GM19043 (cell line): Measurements from ENCODE around the gene TRIM46.
"Not testable (repeated sequence)": the region's sequence is repeated elsewhere in the genome, so short reads cannot be mapped to it uniquely, and the experiment has no call there.

Source experiments
- ATAC-seq: cut with Tn5 transposase; IDR thresholded peaks from one replicate; pipeline ENCODE4 v1.9.1; 2021; ENCODE audit warnings: low read depth; ENCODE audit not compliant: unreplicated experiment

The TRIM46 gene

GRCh38 chr1:155200920-155201319 is 27.3 kb downstream of the TRIM46 start:
- ATAC-seq: no peak

GRCh38 chr1:155202198-155202597 is 28.5 kb downstream of the TRIM46 start:
- no peak for ATAC-seq

GRCh38 chr1:155202731-155203515 is 29.3 kb downstream of the TRIM46 start:
- no peak for ATAC-seq

GRCh38 chr1:155205035-155205434 is 31.4 kb downstream of the TRIM46 start:
- no peak for ATAC-seq

DNA sequence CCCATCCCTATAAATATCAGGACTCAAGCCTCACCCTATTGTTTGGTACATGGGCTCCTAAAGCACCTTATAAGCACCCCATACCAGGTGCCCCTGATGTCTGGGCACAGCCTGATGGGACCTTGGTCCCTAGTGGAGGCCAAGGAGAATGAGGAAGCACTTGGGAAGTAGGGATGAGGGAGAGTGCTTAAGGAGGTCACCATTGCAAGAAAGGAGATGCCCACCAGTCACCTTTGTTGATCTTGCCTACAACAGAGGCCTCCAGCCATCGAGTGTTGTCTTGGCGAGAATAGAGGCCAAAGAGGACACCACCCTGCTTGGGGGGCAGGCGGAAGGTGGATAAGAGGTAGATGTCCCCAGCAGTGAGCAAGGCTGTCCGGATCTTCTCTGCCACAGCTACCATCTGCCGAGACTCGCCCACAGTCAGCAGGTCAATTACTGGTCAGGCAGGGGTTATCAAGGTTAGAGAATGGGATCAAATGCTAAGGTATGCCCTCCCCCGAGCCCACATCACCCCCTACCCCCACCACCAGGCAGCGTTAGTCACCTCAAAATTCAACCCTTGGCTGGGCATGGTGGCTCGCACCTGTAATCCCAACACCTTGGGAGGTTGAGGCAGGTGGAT is 32.4 kb downstream of the TRIM46 start:
- ATAC-seq: no peak

GRCh38 chr1:155206891-155207805 is 33.5 kb downstream of the TRIM46 start:
- no peak for ATAC-seq

DNA sequence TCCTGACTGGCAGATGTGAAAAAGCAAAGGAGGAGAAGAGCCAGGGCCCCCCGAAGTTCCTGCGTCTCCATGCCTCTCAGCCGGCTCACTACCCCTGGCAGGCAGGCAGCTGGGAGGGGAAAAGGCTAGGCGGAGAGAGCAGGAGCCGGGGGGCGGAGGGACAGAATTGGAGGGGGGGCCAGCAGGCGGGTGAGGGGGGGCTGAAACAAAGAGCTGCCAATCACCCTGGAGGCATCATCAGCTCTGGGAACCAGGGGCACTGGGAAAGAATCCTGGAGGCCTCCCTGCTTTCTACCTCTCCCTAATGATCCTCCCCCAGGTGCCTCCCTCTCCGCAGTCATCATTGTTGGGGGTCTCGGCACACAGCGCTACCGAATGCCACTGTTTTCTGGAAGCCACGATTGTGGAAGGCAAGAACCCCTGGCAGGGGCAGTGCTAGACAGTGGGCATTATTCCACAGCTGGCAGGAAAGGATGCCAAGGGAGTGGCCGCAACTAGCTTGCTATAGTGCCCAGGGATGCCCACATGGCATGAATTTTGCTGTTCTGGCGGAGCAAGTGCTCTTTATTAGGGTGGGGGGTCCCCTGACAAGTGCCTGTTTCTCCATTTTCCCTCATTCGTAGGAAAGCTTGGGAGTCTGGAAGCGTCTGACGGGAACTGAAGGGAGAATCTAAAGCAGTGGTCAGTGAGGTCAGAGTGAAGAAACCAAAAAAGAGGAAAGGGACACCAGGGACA is 34.3 kb downstream of the TRIM46 start, which contains the start of gene THBS3:
THBS3 (minus strand) TSS at position 92 of the 735 bp plus-strand sequence; CDS start at position 71, 21 bp downstream.
- no peak for ATAC-seq

- peak; percentile 59 for ATAC-seq
These were observed 35.1 kb downstream of the TRIM46 start, which contains the start of gene MTX1 for GRCh38 chr1:155208541-155209311. Gene MTX1 (plus strand): TSS chr1:155208695. CDS start chr1:155208805, 110 bp downstream.

DNA sequence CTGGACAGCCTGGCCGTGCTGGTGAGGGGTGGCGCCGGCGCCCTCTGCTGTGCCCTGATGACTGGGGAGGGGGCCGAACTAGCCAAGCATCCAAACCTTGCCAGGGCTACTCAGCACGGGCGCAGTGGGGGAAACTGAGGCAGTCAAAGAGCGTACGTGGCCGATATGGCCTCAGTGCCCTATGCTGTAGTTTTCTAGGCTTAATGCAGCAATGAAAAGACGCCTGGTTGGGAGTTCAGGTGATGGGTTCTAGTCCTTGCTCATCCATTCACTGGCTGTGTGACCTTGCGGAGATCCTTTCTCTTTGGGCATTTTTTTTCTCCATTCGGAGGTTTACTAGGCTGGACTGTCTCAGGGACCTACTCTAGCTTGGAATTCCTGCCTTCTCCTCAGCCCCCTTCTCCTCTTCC is 35.7 kb downstream of the TRIM46 start:
- no peak for ATAC-seq

DNA sequence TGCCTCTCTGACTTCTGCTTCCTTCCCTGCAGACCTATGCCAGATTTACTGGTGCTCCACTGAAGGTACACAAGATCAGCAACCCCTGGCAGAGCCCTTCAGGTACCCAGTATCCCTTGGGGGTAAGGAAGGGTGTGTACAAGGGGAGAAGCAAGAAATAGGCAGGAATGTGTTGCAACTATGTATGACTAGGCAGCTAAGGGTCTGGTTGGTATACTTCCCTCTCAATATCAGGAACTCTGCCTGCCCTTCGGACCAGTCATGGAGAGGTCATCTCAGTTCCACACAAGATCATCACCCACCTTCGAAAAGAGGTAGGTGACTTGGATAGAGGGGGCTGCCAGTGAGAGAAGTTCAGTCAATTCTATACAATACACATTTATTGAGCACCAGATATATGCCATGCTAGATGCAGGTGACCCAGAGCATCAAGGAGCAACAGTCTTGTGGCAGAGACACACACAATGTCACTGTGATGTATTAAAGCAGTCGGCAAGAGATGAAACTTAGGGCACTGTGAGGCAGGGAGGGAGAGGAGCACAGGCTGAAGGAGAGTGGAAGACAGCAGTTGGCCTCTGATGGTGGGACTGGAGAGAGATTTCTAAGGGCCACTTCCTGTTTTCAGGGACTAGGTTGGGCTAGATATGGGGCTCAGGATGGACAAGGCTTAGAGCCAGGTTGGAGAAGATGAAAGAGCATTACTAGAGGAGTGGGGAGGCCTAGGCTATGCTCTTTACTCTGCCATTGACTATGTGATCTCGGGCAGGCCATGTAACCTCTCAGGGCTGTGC is 36.9 kb downstream of the TRIM46 start:
- ATAC-seq: no peak

DNA sequence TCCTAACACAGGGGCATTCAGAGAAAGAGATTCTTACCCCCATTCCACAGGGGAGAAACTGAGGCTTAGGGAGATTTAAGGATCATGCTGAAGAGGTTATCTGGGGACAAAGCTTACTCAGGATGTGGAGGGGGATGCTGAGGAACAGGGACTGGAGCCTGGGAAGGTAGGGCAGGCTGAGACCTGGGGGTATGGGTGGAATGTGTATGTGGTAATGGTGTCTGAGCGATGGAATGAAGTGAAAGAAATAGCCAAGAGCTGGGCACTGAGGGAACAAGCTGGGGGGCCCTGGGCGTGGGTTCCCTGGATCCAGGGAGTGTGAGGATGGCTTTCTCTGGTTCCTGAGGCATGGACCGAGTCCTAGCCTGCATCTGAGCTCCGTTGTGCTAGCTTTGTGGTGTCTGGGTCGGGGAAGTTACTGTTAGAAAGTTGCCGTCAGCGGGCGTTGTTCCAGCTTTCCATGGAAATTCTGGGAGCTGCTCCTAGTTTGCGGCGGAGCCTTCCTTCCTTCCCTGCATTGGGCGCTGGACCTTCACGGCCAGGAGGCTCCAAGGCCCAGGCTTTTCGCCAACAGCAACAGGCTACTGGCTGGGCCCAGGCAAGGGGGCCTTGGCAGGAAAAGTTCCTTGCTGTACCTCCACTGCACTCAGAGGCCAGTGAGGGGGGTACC is 37.9 kb downstream of the TRIM46 start:
- ATAC-seq: not testable (repeated sequence)

GRCh38 chr1:155212051-155212440 is 38.4 kb downstream of the TRIM46 start:
- ATAC-seq: not testable (repeated sequence)

DNA sequence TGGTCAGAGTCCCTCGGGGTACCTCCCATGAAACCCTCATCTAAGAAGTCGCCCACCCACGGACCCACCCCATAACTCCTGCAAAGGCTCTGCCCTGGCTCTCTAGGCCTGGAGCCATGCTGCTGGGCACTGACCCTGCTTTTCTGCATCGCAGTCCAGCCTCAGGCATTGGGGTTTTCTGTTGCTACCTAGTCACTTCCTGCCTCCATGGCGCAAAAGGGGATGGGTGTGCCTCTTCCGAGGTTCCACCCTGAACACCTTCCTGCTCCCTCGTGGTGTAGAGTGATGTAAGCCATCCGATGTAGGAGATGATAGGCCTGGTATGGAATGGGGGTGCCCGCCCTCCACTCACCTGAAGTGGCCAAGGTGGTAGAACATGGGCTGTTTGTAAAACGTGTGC is 41.1 kb downstream of the TRIM46 start:
- not testable (repeated sequence) for ATAC-seq

GRCh38 chr1:155218854-155219591 is 45.4 kb downstream of the TRIM46 start:
- no peak for ATAC-seq

DNA sequence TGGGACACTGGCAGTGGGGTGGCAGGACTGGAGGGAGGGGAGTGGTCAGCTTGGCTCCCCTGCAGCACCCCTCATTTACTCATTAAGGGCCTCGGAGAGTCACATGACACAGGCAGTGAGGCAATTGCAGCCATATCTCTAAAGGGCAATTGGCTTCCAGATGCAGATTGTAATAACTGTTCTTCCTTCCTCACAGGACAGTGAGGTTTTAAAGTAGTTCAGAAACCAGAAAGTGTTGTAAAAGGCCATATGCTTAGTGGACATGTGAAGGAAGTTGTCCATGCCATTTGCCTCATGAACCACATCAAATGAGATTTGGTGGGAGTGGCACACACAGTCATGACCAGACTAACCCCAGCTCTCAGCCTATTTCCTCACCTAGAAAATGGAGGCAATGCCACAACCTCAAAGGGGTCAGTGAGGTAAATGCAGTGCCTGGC is 46.0 kb downstream of the TRIM46 start:
- no peak for ATAC-seq

DNA sequence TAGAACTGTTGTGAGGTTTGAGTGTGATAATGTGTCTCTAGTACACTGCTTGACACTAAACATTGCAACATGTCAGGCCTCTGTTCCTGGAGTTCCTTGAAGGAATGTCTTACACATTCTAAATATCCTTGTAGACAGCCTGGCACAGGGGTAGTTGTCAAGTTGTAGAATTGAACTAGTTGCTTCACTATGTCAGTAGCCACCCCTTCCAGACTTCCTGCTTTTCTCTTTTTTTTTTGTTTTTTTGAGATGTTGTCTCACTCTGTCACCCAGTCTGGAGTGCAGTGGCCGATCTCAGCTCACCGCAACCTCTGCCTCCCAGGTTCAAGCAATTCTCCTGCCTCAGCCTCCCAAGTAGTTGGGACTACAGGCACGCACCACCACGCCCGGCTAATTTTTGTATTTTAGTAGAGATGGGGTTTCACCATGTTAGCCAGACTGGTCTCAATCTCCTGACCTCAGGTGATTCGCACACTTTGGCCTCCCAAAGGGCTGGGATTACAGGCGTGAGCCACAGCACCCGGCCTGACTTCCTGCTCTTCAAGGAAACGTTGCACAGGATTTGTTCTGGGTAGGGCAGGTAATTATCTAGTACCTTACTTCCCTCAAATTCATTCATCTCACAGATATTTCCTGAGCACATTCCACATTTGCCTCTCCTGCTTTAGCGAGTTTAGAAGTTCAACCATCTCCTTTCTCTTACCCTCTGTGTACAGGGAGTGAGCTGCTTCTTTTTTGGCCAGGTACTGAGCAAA is 46.7 kb downstream of the TRIM46 start:
- not testable (repeated sequence) for ATAC-seq

GRCh38 chr1:155223047-155223446 is 49.4 kb downstream of the TRIM46 start:
- ATAC-seq: no peak
